H9 (cell line): Measurements from ENCODE around the gene PRKX. TPM values are rescaled to one million over a fixed set of nuclear protein-coding genes. Genes with fewer than 3 reads are reported as not detected.
A peak's percentile ranks its signal among the peaks of the same experiment; 100 is the strongest.
"Not testable (repeated sequence)": the region's sequence is repeated elsewhere in the genome, so short reads cannot be mapped to it uniquely, and the experiment has no call there.

Experiments used
- DNase-seq: peaks from one replicate; pipeline ENCODE4 v3.0.0-alpha.2; 2017
- H2AFZ ChIP-seq: one replicate; pipeline ENCODE4 v1.6.1; 2013; ENCODE audit warnings: mild to moderate bottlenecking, low read length, control low read depth, moderate library complexity
- H2AK5ac ChIP-seq: 2 replicates; pipeline ENCODE4 v1.6.1; 2013; ENCODE audit warnings: low read length, control low read depth, mixed read lengths; ENCODE audit not compliant: insufficient read length
- H2BK120ac ChIP-seq: one replicate; pipeline ENCODE4 v1.6.1; 2013; ENCODE audit warnings: low read depth, mild to moderate bottlenecking, low read length, control low read depth, inconsistent platforms; ENCODE audit not compliant: poor library complexity, severe bottlenecking
- H2BK12ac ChIP-seq: 2 replicates; pipeline ENCODE4 v1.6.1; 2013; ENCODE audit warnings: low read length, control low read depth, mixed read lengths, low read depth; ENCODE audit not compliant: insufficient read length
- H2BK15ac ChIP-seq: 2 replicates; pipeline ENCODE4 v1.6.1; 2013; ENCODE audit warnings: low read depth, low read length, control low read depth
- H2BK20ac ChIP-seq: one replicate; pipeline ENCODE4 v1.6.1; 2013; ENCODE audit warnings: low read depth, mild to moderate bottlenecking, low read length, control low read depth, inconsistent platforms; ENCODE audit not compliant: poor library complexity, severe bottlenecking
- H2BK5ac ChIP-seq: 2 replicates; pipeline ENCODE4 v1.6.1; 2013; ENCODE audit warnings: low read length, control low read depth, mixed read lengths; ENCODE audit not compliant: insufficient read length
- H3K14ac ChIP-seq: 2 replicates; pipeline ENCODE4 v1.6.1; 2013; ENCODE audit warnings: low read length, control low read depth; ENCODE audit not compliant: insufficient read depth
- H3K18ac ChIP-seq: 2 replicates; pipeline ENCODE4 v1.6.1; 2013; ENCODE audit warnings: low read depth, mild to moderate bottlenecking, mixed read lengths, low read length, control low read depth; ENCODE audit not compliant: insufficient read length
- H3K23ac ChIP-seq: 2 replicates; pipeline ENCODE4 v1.6.1; 2013; ENCODE audit warnings: low read length, control low read depth, mixed read lengths, low read depth; ENCODE audit not compliant: insufficient read length
- H3K23me2 ChIP-seq: 2 replicates; pipeline ENCODE4 v1.6.1; 2013; ENCODE audit warnings: low read depth, mild to moderate bottlenecking, mixed read lengths, low read length, control low read depth; ENCODE audit not compliant: insufficient read length, poor library complexity, severe bottlenecking
- H3K27ac ChIP-seq: 2 replicates; pipeline ENCODE4 v1.5.1; 2013; ENCODE audit warnings: low read length, control low read depth, mixed read lengths, low read depth; ENCODE audit not compliant: insufficient read length
- H3K27me3 ChIP-seq: 2 replicates; pipeline ENCODE4 v1.6.1; 2013; ENCODE audit warnings: low read length, control low read depth, inconsistent platforms; ENCODE audit not compliant: insufficient read depth
- H3K4ac ChIP-seq: 2 replicates; pipeline ENCODE4 v1.6.1; 2013; ENCODE audit warnings: low read depth, mild to moderate bottlenecking, control low read depth, inconsistent platforms, low read length, moderate library complexity
- H3K4me1 ChIP-seq: 2 replicates; pipeline ENCODE4 v1.6.1; 2013; ENCODE audit warnings: low read length, control low read depth, inconsistent platforms; ENCODE audit not compliant: insufficient read depth
- H3K4me2 ChIP-seq: 2 replicates; pipeline ENCODE4 v1.6.1; 2013; ENCODE audit warnings: low read length, control low read depth, mixed read lengths; ENCODE audit not compliant: insufficient read length, insufficient read depth
- H3K56ac ChIP-seq: 2 replicates; pipeline ENCODE4 v1.6.1; 2013; ENCODE audit warnings: low read depth, mild to moderate bottlenecking, mixed read lengths, low read length, control low read depth; ENCODE audit not compliant: insufficient read length
- H3K79me1 ChIP-seq: 2 replicates; pipeline ENCODE4 v1.6.1; 2013; ENCODE audit warnings: low read depth, mild to moderate bottlenecking, moderate library complexity, low read length, control low read depth, inconsistent platforms; ENCODE audit not compliant: insufficient read depth, poor library complexity, severe bottlenecking
- H3K79me2 ChIP-seq: 2 replicates; pipeline ENCODE4 v1.6.1; 2013; ENCODE audit warnings: low read length, control low read depth, inconsistent platforms; ENCODE audit not compliant: insufficient read depth
- H3K9ac ChIP-seq: 2 replicates; pipeline ENCODE4 v1.6.1; 2013; ENCODE audit warnings: low read length, control low read depth, mixed read lengths; ENCODE audit not compliant: insufficient read length; ENCODE audit errors: extremely low read depth
- H3K9me3 ChIP-seq: one replicate; pipeline ENCODE4 v1.6.1; 2013; ENCODE audit warnings: low read depth, low read length, inconsistent platforms; ENCODE audit not compliant: control insufficient read depth
- H3T11ph ChIP-seq: one replicate; pipeline ENCODE4 v1.6.1; 2013; ENCODE audit warnings: mild to moderate bottlenecking, low read length, control low read depth, inconsistent platforms
- H4K20me1 ChIP-seq: one replicate; pipeline ENCODE4 v1.6.1; 2013; ENCODE audit not compliant: control insufficient read depth, insufficient read length, insufficient read depth
- H4K5ac ChIP-seq: 2 replicates; pipeline ENCODE4 v1.6.1; 2013; ENCODE audit warnings: low read depth, mild to moderate bottlenecking, mixed read lengths, low read length, control low read depth; ENCODE audit not compliant: insufficient read length
- H4K8ac ChIP-seq: replicated peaks from 2 replicates; pipeline ENCODE4 v1.6.1; 2013; ENCODE audit warnings: low read length, control low read depth, mixed read lengths, low read depth; ENCODE audit not compliant: insufficient read length
- H4K91ac ChIP-seq: 2 replicates; pipeline ENCODE4 v1.6.1; 2013; ENCODE audit warnings: low read depth, mild to moderate bottlenecking, moderate library complexity, mixed read lengths, low read length, control low read depth; ENCODE audit not compliant: insufficient read length
- H3K27ac Mint-ChIP-seq, 3 experiments: 2 replicates in 2 of 3; 3 replicates in 1 of 3; pipeline ENCODE4 v1.8.0; 2020 to 2021; ENCODE audit warnings: mixed read lengths in 3 of 3, mild to moderate bottlenecking in 1 of 3, moderate library complexity in 1 of 3
- H3K27me3 Mint-ChIP-seq: 2 replicates; pipeline ENCODE4 v1.8.0; 2021; ENCODE audit warnings: low read depth, mild to moderate bottlenecking, moderate library complexity, mixed read lengths
- H3K36me3 Mint-ChIP-seq, 3 experiments: 2 replicates in 2 of 3; 3 replicates in 1 of 3; pipeline ENCODE4 v1.8.0; 2020 to 2021; ENCODE audit warnings: low read depth in 3 of 3, mixed read lengths in 3 of 3; ENCODE audit not compliant: insufficient read depth in 1 of 3
- H3K4me1 Mint-ChIP-seq, 2 experiments: 2 replicates each; pipeline ENCODE4 v1.8.0; 2020; ENCODE audit warnings: mixed read lengths in 2 of 2
- H3K4me3 Mint-ChIP-seq, 2 experiments: 2 replicates in 1 of 2; 3 replicates in 1 of 2; pipeline ENCODE4 v1.8.0; 2020 to 2021; ENCODE audit warnings: mild to moderate bottlenecking in 2 of 2, mixed read lengths in 2 of 2, moderate library complexity in 1 of 2
- H3K9me3 Mint-ChIP-seq, 2 experiments: 2 replicates in 1 of 2; 3 replicates in 1 of 2; pipeline ENCODE4 v1.8.0; 2020; ENCODE audit warnings: mild to moderate bottlenecking in 2 of 2, mixed read lengths in 2 of 2, moderate library complexity in 1 of 2
- WGBS: extraction: QIAGEN DNeasy Blood & Tissue Kit; methylation state at CpG from one replicate; pipeline ENCODE4 v1.1.7; 2013; ENCODE audit warnings: missing lambda C conversion rate, low lambda C conversion rate, mixed read lengths; ENCODE audit not compliant: insufficient read length; ENCODE audit errors: extremely low coverage; 5-methylcytosine and 5-hydroxymethylcytosine counted together
- total RNA-seq: library from RNA; stranded (reverse); gene quantifications from 2 replicates; pipeline ENCODE4 v1.2.1, GENCODE V29; 2021
- TF ChIP-seq, protein P1 (sequence below): fragments of 200-600 bp; sonication (generic); conservative IDR thresholded peaks from 3 replicates; pipeline ENCODE4 v1.8.0; 2021; ENCODE audit warnings: antibody characterized with exemption, mild to moderate bottlenecking

Gene PRKX
- total RNA-seq, 1 experiment from 2014 or later = 108 TPM

DNA sequence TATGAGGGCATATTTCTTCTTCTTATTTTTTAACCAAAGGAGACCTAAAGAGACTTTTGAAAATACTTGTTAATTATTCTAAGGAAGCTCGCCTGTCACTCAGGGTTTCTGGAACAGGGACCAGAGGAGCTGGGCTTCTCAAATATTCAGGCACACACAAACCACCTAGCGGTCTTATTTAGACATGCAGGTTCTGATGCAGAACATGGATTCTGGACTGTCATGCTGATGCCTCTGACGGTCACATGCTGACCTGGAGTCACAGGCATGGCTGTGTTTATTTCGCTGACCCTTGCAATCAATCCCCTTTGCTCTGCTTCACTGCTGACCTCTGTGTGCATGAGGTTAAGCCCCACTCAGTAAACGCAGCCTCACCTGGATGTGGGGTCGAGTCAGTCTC is 101.7 kb downstream of the PRKX start:
- H3K4me2 ChIP-seq, H3K23ac ChIP-seq, H2AK5ac ChIP-seq, H2AFZ ChIP-seq, H2BK12ac ChIP-seq, H3K4me1 Mint-ChIP-seq, H3K9me3 Mint-ChIP-seq, H3K27me3 ChIP-seq, H3K4me1 ChIP-seq, H3T11ph ChIP-seq, H3K18ac ChIP-seq, H2BK120ac ChIP-seq, H2BK5ac ChIP-seq, H3K4ac ChIP-seq, H3K14ac ChIP-seq, H3K79me2 ChIP-seq, H3K9ac ChIP-seq, H3K79me1 ChIP-seq, H3K27ac ChIP-seq, H3K56ac ChIP-seq, H4K8ac ChIP-seq, H2BK20ac ChIP-seq, H3K27me3 Mint-ChIP-seq, DNase-seq, H4K5ac ChIP-seq, H3K4me3 Mint-ChIP-seq, H3K23me2 ChIP-seq, H3K9me3 ChIP-seq, H4K91ac ChIP-seq, H2BK15ac ChIP-seq, H4K20me1 ChIP-seq: not testable (repeated sequence)
- TF ChIP-seq, protein P1, sequence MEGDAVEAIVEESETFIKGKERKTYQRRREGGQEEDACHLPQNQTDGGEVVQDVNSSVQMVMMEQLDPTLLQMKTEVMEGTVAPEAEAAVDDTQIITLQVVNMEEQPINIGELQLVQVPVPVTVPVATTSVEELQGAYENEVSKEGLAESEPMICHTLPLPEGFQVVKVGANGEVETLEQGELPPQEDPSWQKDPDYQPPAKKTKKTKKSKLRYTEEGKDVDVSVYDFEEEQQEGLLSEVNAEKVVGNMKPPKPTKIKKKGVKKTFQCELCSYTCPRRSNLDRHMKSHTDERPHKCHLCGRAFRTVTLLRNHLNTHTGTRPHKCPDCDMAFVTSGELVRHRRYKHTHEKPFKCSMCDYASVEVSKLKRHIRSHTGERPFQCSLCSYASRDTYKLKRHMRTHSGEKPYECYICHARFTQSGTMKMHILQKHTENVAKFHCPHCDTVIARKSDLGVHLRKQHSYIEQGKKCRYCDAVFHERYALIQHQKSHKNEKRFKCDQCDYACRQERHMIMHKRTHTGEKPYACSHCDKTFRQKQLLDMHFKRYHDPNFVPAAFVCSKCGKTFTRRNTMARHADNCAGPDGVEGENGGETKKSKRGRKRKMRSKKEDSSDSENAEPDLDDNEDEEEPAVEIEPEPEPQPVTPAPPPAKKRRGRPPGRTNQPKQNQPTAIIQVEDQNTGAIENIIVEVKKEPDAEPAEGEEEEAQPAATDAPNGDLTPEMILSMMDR = 0 out of 3 replicates have a peak, but pooled peaks have one; percentile 13
- peak overlapping the region in 1 of 3 experiments; percentile 58; a peak in 1 of 7 replicates for H3K27ac Mint-ChIP-seq
- WGBS = no CpG with 5 or more reads among the region's 6 CpGs
- peaks cover 40 to 87% (median 80%) of the 10 kb centered on the region in 3 experiments for H3K36me3 Mint-ChIP-seq
